Endothelial cell of umbilical vein (primary cell): Measurements from ENCODE around the gene SNX25. TPM values are rescaled to one million over a fixed set of nuclear protein-coding genes. Genes with fewer than 3 reads are reported as not detected.

Experiments
- BruUV-seq: library from RNA; stranded (reverse); fragments of 400-500 nt; replicated peaks from 2 replicates; lab custom pipeline; 2021; lab: Mats Ljungman, UMichigan
- CTCF ChIA-PET: fragments of 300-600, 350-600 bp; sonication (Branson Sonifier 250); formaldehyde crosslinking; loops from one replicate; lab custom pipeline; 2021; ENCODE audit warnings: antibody characterized with exemption, inconsistent platforms; lab: Charles Lee
- POLR2A ChIA-PET: fragments of 300-600, 350-600 bp; sonication (Branson Sonifier 250); formaldehyde crosslinking; loops from one replicate; lab custom pipeline; 2021; ENCODE audit warnings: antibody characterized with exemption, inconsistent platforms; lab: Charles Lee
- DNase-seq: peaks from one replicate; pipeline ENCODE4 v3.0.0-alpha.2; 2011; ENCODE audit warnings: low read depth, low spot score
- FAIRE-seq: peaks from 2 replicates; lab custom pipeline; 2011; peaks lifted over from hg19 to GRCh38; lab: Jason Lieb, UNC
- H2AFZ ChIP-seq: 2 replicates; pipeline ENCODE4 v1.6.0; 2012; ENCODE audit warnings: low read depth, low read length, control low read depth, inconsistent platforms
- H3K27ac ChIP-seq: 2 replicates; pipeline ENCODE4 v1.5.1; 2011; ENCODE audit warnings: low read depth, mild to moderate bottlenecking, control low read depth, low read length, moderate library complexity; ENCODE audit not compliant: insufficient read depth
- H3K27me3 ChIP-seq, 2 experiments: 2 replicates each; pipeline versions ENCODE4 v1.6.0 to v1.6.1; 2011; ENCODE audit warnings: low read length in 2 of 2, mixed read lengths in 1 of 2; ENCODE audit not compliant: control insufficient read depth in 2 of 2, insufficient read depth in 2 of 2
- H3K36me3 ChIP-seq, 2 experiments: 2 replicates in 1 of 2; 3 replicates in 1 of 2; pipeline ENCODE4 v1.5.1; 2011; ENCODE audit warnings: low read length in 2 of 2, mild to moderate bottlenecking in 1 of 2, moderate library complexity in 1 of 2; ENCODE audit not compliant: control insufficient read depth in 2 of 2, insufficient read depth in 2 of 2; ENCODE audit errors: extremely low read depth in 1 of 2
- H3K4me1 ChIP-seq: 3 replicates; pipeline ENCODE4 v1.5.1; 2011; ENCODE audit warnings: mild to moderate bottlenecking, low read length; ENCODE audit not compliant: control insufficient read depth, insufficient read depth; ENCODE audit errors: extremely low read depth
- H3K4me2 ChIP-seq: 2 replicates; pipeline ENCODE4 v1.6.1; 2011; ENCODE audit warnings: low read length, control low read depth, mixed read lengths; ENCODE audit not compliant: insufficient read depth
- H3K4me3 ChIP-seq, 3 experiments: fragments of 200-600 bp in 1 of 3; sonication (generic), shearing (Covaris generic) in 1 of 3; replicated peaks in 1 of 3; 2 replicates each; pipeline ENCODE4 v1.5.1; 2011 to 2016; ENCODE audit warnings: control low read depth in 3 of 3, low read length in 3 of 3, mild to moderate bottlenecking in 2 of 3, inconsistent platforms in 1 of 3, low read depth in 1 of 3, moderate library complexity in 1 of 3; ENCODE audit not compliant: insufficient read depth in 1 of 3
- H3K79me2 ChIP-seq: 2 replicates; pipeline ENCODE4 v1.6.0; 2012; ENCODE audit warnings: low read length, inconsistent platforms; ENCODE audit not compliant: control insufficient read depth, insufficient read depth
- H3K9ac ChIP-seq: replicated peaks from 2 replicates; pipeline ENCODE3; 2011; ENCODE audit warnings: low read length, control low read depth; ENCODE audit not compliant: insufficient read depth; ENCODE audit errors: extremely low read depth
- H3K9me1 ChIP-seq: replicated peaks from 3 replicates; pipeline ENCODE4 v1.6.0; 2011; ENCODE audit warnings: mild to moderate bottlenecking, low read length; ENCODE audit not compliant: control insufficient read depth, insufficient read depth; ENCODE audit errors: extremely low read depth
- H3K9me3 ChIP-seq: replicated peaks from 2 replicates; pipeline ENCODE4 v1.5.1; 2012; ENCODE audit warnings: low read length, inconsistent platforms; ENCODE audit not compliant: control insufficient read depth, insufficient read depth
- H4K20me1 ChIP-seq: replicated peaks from 2 replicates; pipeline ENCODE3; 2011; ENCODE audit warnings: mild to moderate bottlenecking, low read length; ENCODE audit not compliant: control insufficient read depth, insufficient read depth; ENCODE audit errors: extremely low read depth
- EZH2 ChIP-seq: IDR thresholded peaks from 2 replicates; pipeline ENCODE4 v1.6.1; 2012; ENCODE audit warnings: borderline replicate concordance, low read depth, mild to moderate bottlenecking, moderate library complexity, low read length, inconsistent platforms; ENCODE audit not compliant: severe bottlenecking
- FOS ChIP-seq: IDR thresholded peaks from 2 replicates; pipeline ENCODE4 v1.6.1; 2011; ENCODE audit warnings: mild to moderate bottlenecking, low read length, moderate library complexity, borderline replicate concordance; ENCODE audit not compliant: insufficient read depth
- GATA2 ChIP-seq: IDR thresholded peaks from 2 replicates; pipeline ENCODE4 v1.7.0; 2011; ENCODE audit warnings: low read depth, mild to moderate bottlenecking, moderate library complexity, mixed read lengths, low read length; ENCODE audit not compliant: insufficient read length, insufficient read depth
- JUN ChIP-seq: IDR thresholded peaks from 2 replicates; pipeline ENCODE4 v1.6.1; 2011; ENCODE audit warnings: borderline replicate concordance, low read depth; ENCODE audit not compliant: insufficient read length, insufficient read depth
- MYC ChIP-seq: IDR thresholded peaks from one replicate; pipeline ENCODE4 v1.6.1; 2011; ENCODE audit warnings: mild to moderate bottlenecking, low read depth, low read length
- POLR2A ChIP-seq: IDR thresholded peaks from 2 replicates; pipeline ENCODE4 v1.6.1; 2012; ENCODE audit warnings: low read depth, mild to moderate bottlenecking, control low read depth, low read length
- POLR2AphosphoS5 ChIP-seq: IDR thresholded peaks from 2 replicates; pipeline ENCODE4 v1.6.1; 2012; ENCODE audit warnings: low read depth, mild to moderate bottlenecking, control low read depth, low read length, moderate library complexity; ENCODE audit not compliant: insufficient read depth
- dilution Hi-C: fragments of 300-500 bp; cut with MboI; formaldehyde crosslinking; loops from one replicate; pipeline ENCODE4 v1.15.0; 2019; ENCODE audit warnings: low sequenced_read_pairs; ENCODE audit not compliant: extremely low pct_ligation_motif_present
- intact Hi-C: fragments of 100-400 bp; cut with micrococcal nuclease; formaldehyde crosslinking; loops from one replicate; pipeline ENCODE4 v1.10.0; 2022
- polyA plus RNA-seq, 4 experiments: library from polyadenylated mRNA; depleted of rRNA in 3 of 4; stranded (reverse) in 3 of 4; unstranded in 1 of 4; fragments of >200 nt; gene quantifications; 2 replicates each; pipeline versions ENCODE4 v1.2.1 to v1.2.3, GENCODE V29; 2011 to 2012; ENCODE audit warnings: missing spikeins in 1 of 4
- total RNA-seq: library from RNA; stranded (reverse); gene quantifications from 2 replicates; pipeline ENCODE4 v1.2.3, GENCODE V29; 2021
- TF ChIP-seq, protein P1 (sequence below), 2 donors: IDR thresholded peaks; 1 replicate in 1 of 2; 2 replicates in 1 of 2; pipeline ENCODE4 v1.5.1; 2011; ENCODE audit warnings: low read length in 2 of 2, mild to moderate bottlenecking in 2 of 2, moderate library complexity in 2 of 2, control low read depth in 1 of 2, inconsistent platforms in 1 of 2, low read depth in 1 of 2; ENCODE audit not compliant: insufficient read depth in 1 of 2; ENCODE audit errors: extremely low read depth in 1 of 2
- TF ChIP-seq, protein P2 (sequence below): IDR thresholded peaks from 2 replicates; pipeline ENCODE4 v1.6.1; 2011; ENCODE audit not compliant: insufficient read depth, insufficient read length

SNX25 gene
- total and polyA plus RNA-seq, 2 donors (not counting 3 experiments of a cell fraction or from before 2014, with no cell fraction given) = 6.6 to 16.1 TPM

DNA sequence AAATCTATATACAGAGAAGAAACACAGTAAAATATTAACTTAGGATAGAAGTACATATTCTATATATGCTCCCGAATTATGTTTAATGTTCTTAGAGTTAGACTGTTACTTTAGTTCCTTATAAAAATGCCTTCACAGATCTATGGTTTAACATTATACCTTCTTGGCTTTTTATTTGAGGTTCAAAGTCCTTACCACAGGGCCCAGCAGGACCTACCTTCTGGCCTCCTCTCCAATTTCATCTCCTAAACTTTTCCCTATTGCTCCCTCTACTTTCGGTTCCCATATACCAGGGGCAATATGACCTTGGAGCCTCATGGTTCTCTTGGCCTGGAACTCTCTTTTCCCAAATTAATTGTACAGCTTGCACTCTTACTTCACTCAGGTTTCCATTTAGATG lies 199.0 kb downstream of the SNX25 start:
- ChIA-PET CTCF (no interaction called here), POLR2A (no interaction called here)
- no peak for TF ChIP-seq GATA2
- TF ChIP-seq EZH2 = no peak
- TF ChIP-seq MYC = no peak
- no peak for TF ChIP-seq POLR2AphosphoS5
- no peak for TF ChIP-seq JUN
- DNase-seq (no peak), FAIRE-seq (no peak)
- dilution Hi-C loops (no loop called here), intact Hi-C loops (no loop called here)
- H3K9ac ChIP-seq = no peak overlapping the region
- no TSS peak for BruUV-seq
- peaks cover 0 to 3% of the 10 kb centered on the region in 2 experiments for H3K36me3 ChIP-seq
- peaks cover 21% of the 10 kb centered on the region for H3K4me1 ChIP-seq
- no peaks in the 10 kb centered on the region for H3K27me3 ChIP-seq
- H3K9me3 ChIP-seq = no peaks in the 10 kb centered on the region
- H2AFZ ChIP-seq = no peak overlapping the region
- H3K27ac ChIP-seq = no peak overlapping the region
- no peaks in the 10 kb centered on the region for H4K20me1 ChIP-seq
- no peak overlapping the region for H3K4me3 ChIP-seq
- no peak overlapping the region for H3K4me2 ChIP-seq
- no peaks in the 10 kb centered on the region for H3K79me2 ChIP-seq
- no peaks in the 10 kb centered on the region for H3K9me1 ChIP-seq

DNA sequence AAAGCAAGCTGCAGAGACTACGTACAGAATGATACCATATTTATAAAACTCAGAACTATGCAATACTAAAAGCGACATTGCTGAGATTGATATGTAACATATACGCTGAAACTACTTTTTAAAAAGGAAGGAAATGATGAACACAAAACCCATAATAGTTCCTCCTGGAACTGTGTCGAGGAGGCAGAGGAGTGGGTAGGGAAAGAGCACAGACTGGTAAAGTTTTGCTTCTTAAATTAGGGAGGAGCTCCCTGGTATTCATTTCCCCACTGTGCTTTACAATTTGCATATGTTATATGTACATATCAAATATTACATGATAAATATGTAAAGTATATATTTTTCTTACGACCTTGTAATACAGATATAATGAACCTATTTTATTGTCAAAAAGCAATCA lies 202.5 kb downstream of the SNX25 start:
- CTCF ChIA-PET = interaction anchor here (0.6 to 2.0 kb wide), 10 partner anchors 8 to 626 kb away, joined by 3 to 10 read pairs (median 4); partner anchors contain the start of genes ANKRD37 and UFSP2
- intact Hi-C loops = loop anchor here (1.0 to 5.0 kb wide), 3 partner anchors 16 to 210 kb away; partner anchors contain the start of genes ANKRD37 and CFAP97
- Histone ChIP-seq H3K9me1 (no peaks in the 10 kb centered on the region), H3K36me3 (no peaks in the 10 kb centered on the region), H3K4me2 (peak overlapping the region; percentile 62), H3K79me2 (no peaks in the 10 kb centered on the region), H3K27me3 (no peaks in the 10 kb centered on the region), H3K9ac (peak overlapping the region; percentile 54), H3K4me3 (peak overlapping the region in 1 of 3 experiments; percentile 19), H3K4me1 (peaks cover 21% of the 10 kb centered on the region), H4K20me1 (no peaks in the 10 kb centered on the region), H2AFZ (peak overlapping the region; percentile 44), H3K27ac (peak overlapping the region; percentile 87), H3K9me3 (no peaks in the 10 kb centered on the region)
- no peak for TF ChIP-seq JUN
- TF ChIP-seq, protein P1, sequence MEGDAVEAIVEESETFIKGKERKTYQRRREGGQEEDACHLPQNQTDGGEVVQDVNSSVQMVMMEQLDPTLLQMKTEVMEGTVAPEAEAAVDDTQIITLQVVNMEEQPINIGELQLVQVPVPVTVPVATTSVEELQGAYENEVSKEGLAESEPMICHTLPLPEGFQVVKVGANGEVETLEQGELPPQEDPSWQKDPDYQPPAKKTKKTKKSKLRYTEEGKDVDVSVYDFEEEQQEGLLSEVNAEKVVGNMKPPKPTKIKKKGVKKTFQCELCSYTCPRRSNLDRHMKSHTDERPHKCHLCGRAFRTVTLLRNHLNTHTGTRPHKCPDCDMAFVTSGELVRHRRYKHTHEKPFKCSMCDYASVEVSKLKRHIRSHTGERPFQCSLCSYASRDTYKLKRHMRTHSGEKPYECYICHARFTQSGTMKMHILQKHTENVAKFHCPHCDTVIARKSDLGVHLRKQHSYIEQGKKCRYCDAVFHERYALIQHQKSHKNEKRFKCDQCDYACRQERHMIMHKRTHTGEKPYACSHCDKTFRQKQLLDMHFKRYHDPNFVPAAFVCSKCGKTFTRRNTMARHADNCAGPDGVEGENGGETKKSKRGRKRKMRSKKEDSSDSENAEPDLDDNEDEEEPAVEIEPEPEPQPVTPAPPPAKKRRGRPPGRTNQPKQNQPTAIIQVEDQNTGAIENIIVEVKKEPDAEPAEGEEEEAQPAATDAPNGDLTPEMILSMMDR (IDR thresholded peaks at IDR 0.05; ENCODE audit: extremely low read depth in 1 of 2, insufficient read depth in 1 of 2, low read depth in 1 of 2, low read length in 2 of 2) = no peak
- no peak for TF ChIP-seq POLR2A
- no peak for TF ChIP-seq MYC
- TF ChIP-seq, protein P2, sequence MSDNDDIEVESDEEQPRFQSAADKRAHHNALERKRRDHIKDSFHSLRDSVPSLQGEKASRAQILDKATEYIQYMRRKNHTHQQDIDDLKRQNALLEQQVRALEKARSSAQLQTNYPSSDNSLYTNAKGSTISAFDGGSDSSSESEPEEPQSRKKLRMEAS = no peak
- TF ChIP-seq FOS = no peak
- no peak for TF ChIP-seq EZH2
- no peak for TF ChIP-seq GATA2
- no peak for TF ChIP-seq POLR2AphosphoS5
- DNase-seq = peak; percentile 44
- POLR2A ChIA-PET = interaction anchor here (1.2 kb wide), 1 partner anchor 14 kb away, joined by 4 read pairs; no protein-coding TSS in a partner anchor
- no peak for FAIRE-seq
- dilution Hi-C loops = no loop called here
- BruUV-seq = no TSS peak
